Heart left ventricle (tissue), 16 donors: ENCODE measurements around the gene FOXE3. TPM values are rescaled to one million over a fixed set of nuclear protein-coding genes. Genes with fewer than 3 reads are reported as not detected.

Source experiments
- ATAC-seq, 4 donors: fragments of 200-7000 bp; cut with Tn5 transposase; one replicate each; pipeline ENCODE4 v1.9.1; 2020 to 2022; ENCODE audit warnings: moderate library complexity in 4 of 4, mild to moderate bottlenecking in 3 of 4, moderate number of reproducible peaks in 1 of 4
- DNase-seq, 5 donors: peaks; one replicate each; pipeline ENCODE4 v3.0.0-alpha.2; 2020
- H3K27ac ChIP-seq, 12 donors: fragments of 200-600 bp; sonication (generic) in 4 of 12; one replicate each; pipeline versions ENCODE4 v1.5.0 to v1.8.0; 2016 to 2022; ENCODE audit warnings: mild to moderate bottlenecking in 2 of 12
- H3K27me3 ChIP-seq, 9 donors: fragments of 200-600 bp; sonication (generic) in 2 of 9; one replicate each; pipeline versions ENCODE4 v1.5.1 to v1.8.0; 2016 to 2022; ENCODE audit warnings: mild to moderate bottlenecking in 3 of 9
- H3K36me3 ChIP-seq, 9 donors: fragments of 200-600 bp; sonication (generic) in 2 of 9; one replicate each; pipeline versions ENCODE4 v1.5.0 to v1.8.0; 2018 to 2022; ENCODE audit warnings: mild to moderate bottlenecking in 2 of 9
- H3K4me1 ChIP-seq, 12 donors: fragments of 200-600 bp; sonication (generic) in 4 of 12; one replicate each; pipeline versions ENCODE4 v1.5.0 to v1.8.0; 2016 to 2022; ENCODE audit warnings: mild to moderate bottlenecking in 3 of 12
- H3K4me3 ChIP-seq, 12 donors: fragments of 200-600 bp; sonication (generic) in 4 of 12; one replicate each; pipeline versions ENCODE4 v1.5.0 to v1.8.0; 2017 to 2022; ENCODE audit warnings: mild to moderate bottlenecking in 9 of 12, moderate library complexity in 4 of 12
- H3K9me3 ChIP-seq, 12 donors: fragments of 200-600 bp; sonication (generic) in 4 of 12; one replicate each; pipeline versions ENCODE4 v1.5.0 to v1.8.0; 2016 to 2022; ENCODE audit warnings: mild to moderate bottlenecking in 1 of 12
- CTCF ChIP-seq, 12 donors: fragments of 200-600 bp; sonication (generic) in 4 of 12; IDR thresholded peaks; one replicate each; pipeline versions ENCODE4 v1.5.0 to v1.8.0; 2018 to 2022; ENCODE audit warnings: antibody characterized with exemption in 12 of 12, mild to moderate bottlenecking in 5 of 12
- POLR2A ChIP-seq, 2 donors: fragments of 450-650 bp; IDR thresholded peaks; one replicate each; pipeline ENCODE4 v1.6.1; 2017; ENCODE audit warnings: antibody characterized with exemption in 2 of 2, mild to moderate bottlenecking in 2 of 2, moderate library complexity in 2 of 2
- WGBS, 4 donors: extraction: QIAGEN DNeasy Blood & Tissue Kit in 2 of 4; methylation state at CpG; one replicate each; pipeline versions ENCODE4 v1.1.5 to v1.1.7; 2013 to 2018; 5-methylcytosine and 5-hydroxymethylcytosine counted together
- intact Hi-C, 10 donors: fragments of 100-400 bp; cut with DNase I; formaldehyde crosslinking; loops; one replicate each; pipeline versions ENCODE4 v1.11.1 to v1.14.2; 2022
- polyA plus RNA-seq, 2 donors: library from polyadenylated mRNA; stranded (reverse); fragments of 200-250 nt; gene quantifications; one replicate each; pipeline ENCODE4 v1.2.3, GENCODE V29; 2013
- total RNA-seq, 9 donors: library from RNA; depleted of rRNA in 2 of 9; stranded (reverse); fragments of >200 nt in 2 of 9; fragmentation: NEBNext Ultra II Directional in 3 of 9; extraction: Animal tissue kit (Norgen Biotek cat#: 25700) in 3 of 9; gene quantifications; one replicate each; pipeline versions ENCODE4 v1.1.0 to v1.2.4, GENCODE V29; 2016 to 2023
- donor health status: ischemic (EF 13 %, LVEDD 7.1; RV severe dilation, severe dysfunction).
- donor health status: healthy with polysubstance abuse.
- donor health status: DM: no; HTN: yes; CAD: no.
- donor health status: DM: no; HTN: no; CAD: no.
- donor health status: ischemic (EF 25% LVEDD 6.9; RV normal size, moderate dysfunction).
- donor health status: ischemic (EF 25% LVEDD 5.7; RV mildly dilated, moderate dysfunction).
- donor health status: healthy.
- donor health status: DM: yes; HTN: yes; CAD: no.
- donor health status: ischemic (EF 35%, LVEDD 5.7; RV mildly dilated, moderate dysfunction).
- donor health status: nonischemic (EF 11% LVEDD 7.7; RV severe dilation, severe dysfunction).
- donor health status: DM: yes; HTN: yes; CAD: no.
- donor health status: PGD.
- donor health status: ischemic (EF 29% LVEDD 5.4; RV normal size, mild dysfunction).
- donor health status: nonischemic (EF 23%, LVEDD 6.1; RV moderate dilation, normal function).

The FOXE3 gene
- total and polyA plus RNA-seq, 11 donors, result not detected

- Histone ChIP-seq H3K27ac (no peak overlapping the region), H3K4me3 (no peak overlapping the region), H3K9me3 (no peaks in the 10 kb centered on the region), H3K36me3 (no peaks in the 10 kb centered on the region), H3K4me1 (peaks cover 4 to 65% (median 30%) of the 10 kb centered on the region in 12 donors), H3K27me3 (peaks cover 36 to 98% (median 82%) of the 10 kb centered on the region in 9 donors)
- intact Hi-C loops, result loop anchor here in 3 of 10 donors (2.0 to 5.0 kb wide), 3 partner anchors 132 to 275 kb away; no protein-coding TSS in a partner anchor
- TF ChIP-seq POLR2A (IDR thresholded peaks at IDR 0.05) (no peak), CTCF (IDR thresholded peaks at IDR 0.05) (no peak)
- WGBS, 4 donors, result 56 to 67% (median 63%) methylated on average over 6 of the region's 6 CpGs
- ATAC-seq, result no peak
- no peak for DNase-seq
Measured at GRCh38 chr1:47435506-47436303, 19.6 kb downstream of the FOXE3 start.

DNA sequence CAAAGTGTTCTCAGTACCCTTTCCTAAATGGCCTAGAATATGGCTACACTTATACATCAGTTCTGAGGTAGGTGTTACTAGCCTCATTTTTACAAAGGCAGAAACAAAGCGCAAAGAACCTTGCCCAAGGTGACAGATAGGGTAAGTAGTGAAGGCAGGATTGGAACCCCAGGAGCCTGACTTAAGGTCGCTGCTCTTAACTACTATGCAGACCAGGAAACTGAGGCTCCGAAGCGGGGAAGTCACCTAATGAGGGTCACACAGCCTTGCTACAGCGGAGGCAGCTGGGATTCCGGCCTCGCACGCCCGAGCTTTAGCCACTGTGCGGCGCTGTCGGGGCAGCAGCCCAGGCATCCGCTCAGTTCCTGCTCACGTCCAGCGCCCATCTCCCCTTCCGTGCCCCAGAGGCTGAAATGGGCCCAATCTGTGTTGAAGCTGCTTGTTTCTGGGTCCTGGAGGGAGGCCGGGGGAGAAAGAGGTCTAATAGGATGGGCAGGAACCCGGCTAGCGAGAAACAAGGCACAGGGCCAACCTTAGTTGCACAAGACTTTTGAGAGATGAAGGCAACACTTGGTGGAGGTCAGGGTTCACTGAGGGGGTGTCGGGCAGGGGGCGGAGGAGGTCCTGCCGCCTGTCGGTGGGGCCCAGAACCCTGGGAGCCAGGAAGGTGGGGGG is 20.4 kb downstream of the FOXE3 start:
- Histone ChIP-seq H3K4me1 (peaks cover 4 to 65% (median 30%) of the 10 kb centered on the region in 12 donors), H3K36me3 (no peaks in the 10 kb centered on the region), H3K9me3 (no peaks in the 10 kb centered on the region), H3K27ac (peak overlapping the region in 6 of 12 donors; percentile 49 to 90 (median 70)), H3K27me3 (peaks cover 36 to 98% (median 81%) of the 10 kb centered on the region in 9 donors), H3K4me3 (peak overlapping the region; percentile 36 to 81 (median 70))
- peak; percentile 56 to 86 (median 65) for DNase-seq
- 4 to 7% (median 4%) methylated on average over 12 to 23 of the region's 23 CpGs for WGBS, 4 donors
- TF ChIP-seq CTCF (IDR thresholded peaks at IDR 0.05), result peak; percentile 56 to 87 (median 70)
- no peak for TF ChIP-seq POLR2A (IDR thresholded peaks at IDR 0.05)
- peak in 3 of 4 donors; percentile 37 to 53 (median 40) for ATAC-seq
- intact Hi-C loops, result loop anchor here in 3 of 10 donors (2.0 to 5.0 kb wide), 3 partner anchors 131 to 274 kb away; no protein-coding TSS in a partner anchor

- peaks cover 4 to 62% (median 28%) of the 10 kb centered on the region in 12 donors for H3K4me1 ChIP-seq
- ATAC-seq (peak in 1 of 4 donors; percentile 15), DNase-seq (no peak)
- no peak for TF ChIP-seq CTCF (IDR thresholded peaks at IDR 0.05)
- no peak for TF ChIP-seq POLR2A (IDR thresholded peaks at IDR 0.05)
- 0 to 1% (median 0%) methylated on average over 12 to 46 of the region's 46 CpGs for WGBS, 4 donors
- no peaks in the 10 kb centered on the region for H3K36me3 ChIP-seq
- H3K27me3 ChIP-seq, result peaks cover 41 to 98% (median 82%) of the 10 kb centered on the region in 9 donors
- H3K27ac ChIP-seq, result peak overlapping the region in 11 of 12 donors; percentile 49 to 90 (median 68)
- H3K4me3 ChIP-seq, result peak overlapping the region; percentile 36 to 81 (median 70)
- intact Hi-C loops, result loop anchor here in 4 of 10 donors (1.0 to 5.0 kb wide), 4 partner anchors 130 to 274 kb away; no protein-coding TSS in a partner anchor
- no peaks in the 10 kb centered on the region for H3K9me3 ChIP-seq
Measured at GRCh38 chr1:47436979-47437446, 20.9 kb downstream of the FOXE3 start.
